Osteocyte (in vitro differentiated cells): Measurements from ENCODE around the gene B4GALT1. TPM values are rescaled to one million over a fixed set of nuclear protein-coding genes. Genes with fewer than 3 reads are reported as not detected.

Experiments used
- DNase-seq: peaks from one replicate; pipeline ENCODE4 v3.0.0; 2021; ENCODE audit warnings: mixed read lengths; ENCODE audit not compliant: unreplicated experiment; ENCODE audit errors: extremely low spot score
- H3K27ac Mint-ChIP-seq: one replicate; pipeline ENCODE4 v1.8.0; 2021; ENCODE audit warnings: mild to moderate bottlenecking, mixed read lengths; ENCODE audit not compliant: unreplicated experiment
- H3K27me3 Mint-ChIP-seq: one replicate; pipeline ENCODE4 v1.8.0; 2021; ENCODE audit warnings: mixed read lengths; ENCODE audit not compliant: unreplicated experiment
- H3K36me3 Mint-ChIP-seq: one replicate; pipeline ENCODE4 v1.8.0; 2021; ENCODE audit warnings: mixed read lengths; ENCODE audit not compliant: unreplicated experiment
- H3K4me1 Mint-ChIP-seq: one replicate; pipeline ENCODE4 v1.8.0; 2021; ENCODE audit warnings: mixed read lengths; ENCODE audit not compliant: unreplicated experiment
- H3K4me3 Mint-ChIP-seq: one replicate; pipeline ENCODE4 v1.8.0; 2021; ENCODE audit warnings: mild to moderate bottlenecking, moderate library complexity, mixed read lengths; ENCODE audit not compliant: unreplicated experiment
- H3K9me3 Mint-ChIP-seq: one replicate; pipeline ENCODE4 v1.8.0; 2021; ENCODE audit warnings: mixed read lengths; ENCODE audit not compliant: unreplicated experiment
- total RNA-seq: library from RNA; stranded (reverse); gene quantifications from 2 replicates; pipeline ENCODE4 v1.2.1, GENCODE V29; 2021
- TF ChIP-seq, protein P1 (sequence below): fragments of 200-600 bp; sonication (generic); IDR thresholded peaks from 2 replicates; pipeline ENCODE4 v1.5.0; 2021; ENCODE audit warnings: antibody characterized with exemption, mild to moderate bottlenecking, moderate library complexity

B4GALT1 gene
- total RNA-seq, 1 donor from 2014 or later: 40.9 TPM

DNA sequence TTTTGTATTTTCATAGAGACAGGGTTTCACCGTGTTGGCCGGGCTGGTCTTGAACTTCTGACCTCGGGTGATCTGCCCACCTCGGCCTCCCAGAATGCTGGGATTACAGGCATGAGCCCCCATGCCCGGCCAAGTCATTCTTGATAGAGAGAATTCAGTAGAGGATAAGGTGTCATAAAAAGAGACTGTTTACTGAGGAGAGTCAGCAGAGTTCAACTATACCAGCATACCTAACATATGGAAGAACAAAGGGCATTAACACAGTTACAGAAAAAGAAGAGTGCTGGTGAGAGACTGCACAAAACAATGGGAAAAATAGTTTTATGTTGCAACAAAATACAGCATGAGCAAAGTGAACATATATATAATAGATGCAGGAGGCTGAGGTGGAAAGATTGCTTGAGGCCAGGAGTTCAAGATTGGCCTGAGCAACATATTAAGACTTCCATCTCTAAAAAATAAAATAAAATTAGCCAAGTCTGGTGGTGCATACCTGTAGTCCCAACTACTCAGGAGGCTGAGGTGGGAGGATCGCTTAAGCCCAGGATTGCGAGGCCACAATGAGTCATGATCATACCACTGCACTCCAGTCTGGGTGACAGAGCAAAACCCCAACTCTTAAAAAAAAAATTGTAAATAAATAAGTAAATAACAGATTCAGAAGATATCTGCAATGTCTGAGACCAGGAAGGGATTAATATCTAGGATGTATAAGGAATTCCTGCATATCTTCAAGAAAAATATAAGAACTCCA, 19.5 kb downstream of the B4GALT1 start:
- no peaks in the 10 kb centered on the region for H3K36me3 Mint-ChIP-seq
- peaks cover 36% of the 10 kb centered on the region for H3K4me1 Mint-ChIP-seq
- TF ChIP-seq, protein P1, sequence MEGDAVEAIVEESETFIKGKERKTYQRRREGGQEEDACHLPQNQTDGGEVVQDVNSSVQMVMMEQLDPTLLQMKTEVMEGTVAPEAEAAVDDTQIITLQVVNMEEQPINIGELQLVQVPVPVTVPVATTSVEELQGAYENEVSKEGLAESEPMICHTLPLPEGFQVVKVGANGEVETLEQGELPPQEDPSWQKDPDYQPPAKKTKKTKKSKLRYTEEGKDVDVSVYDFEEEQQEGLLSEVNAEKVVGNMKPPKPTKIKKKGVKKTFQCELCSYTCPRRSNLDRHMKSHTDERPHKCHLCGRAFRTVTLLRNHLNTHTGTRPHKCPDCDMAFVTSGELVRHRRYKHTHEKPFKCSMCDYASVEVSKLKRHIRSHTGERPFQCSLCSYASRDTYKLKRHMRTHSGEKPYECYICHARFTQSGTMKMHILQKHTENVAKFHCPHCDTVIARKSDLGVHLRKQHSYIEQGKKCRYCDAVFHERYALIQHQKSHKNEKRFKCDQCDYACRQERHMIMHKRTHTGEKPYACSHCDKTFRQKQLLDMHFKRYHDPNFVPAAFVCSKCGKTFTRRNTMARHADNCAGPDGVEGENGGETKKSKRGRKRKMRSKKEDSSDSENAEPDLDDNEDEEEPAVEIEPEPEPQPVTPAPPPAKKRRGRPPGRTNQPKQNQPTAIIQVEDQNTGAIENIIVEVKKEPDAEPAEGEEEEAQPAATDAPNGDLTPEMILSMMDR: no peak
- DNase-seq: no peak
- H3K27ac Mint-ChIP-seq: no peak overlapping the region
- H3K9me3 Mint-ChIP-seq: no peaks in the 10 kb centered on the region
- H3K27me3 Mint-ChIP-seq: no peaks in the 10 kb centered on the region
- H3K4me3 Mint-ChIP-seq: no peak overlapping the region

DNA sequence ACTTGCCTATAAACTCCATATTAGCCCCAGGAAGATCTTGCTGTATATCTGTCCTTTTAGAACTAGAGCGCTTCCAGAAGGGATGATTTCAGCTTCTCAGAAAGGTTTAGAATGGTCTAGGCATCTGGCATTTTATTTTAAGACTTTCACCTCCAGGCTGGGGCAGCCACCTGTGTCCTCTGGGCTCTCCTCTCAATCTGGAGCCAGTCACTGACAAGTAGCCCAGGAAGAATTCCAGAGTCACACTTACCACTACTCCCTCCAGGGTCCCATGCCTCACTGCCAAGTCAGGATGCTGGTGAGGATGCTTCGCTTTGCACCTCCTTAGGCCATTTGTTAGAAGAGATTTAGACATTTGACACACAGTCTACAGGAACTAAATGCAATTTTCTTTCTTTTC, 20.8 kb downstream of the B4GALT1 start:
- H3K4me3 Mint-ChIP-seq: no peak overlapping the region
- TF ChIP-seq, protein P1: no peak
- DNase-seq: no peak
- peaks cover 1% of the 10 kb centered on the region for H3K36me3 Mint-ChIP-seq
- H3K9me3 Mint-ChIP-seq: no peaks in the 10 kb centered on the region
- no peak overlapping the region for H3K27ac Mint-ChIP-seq
- H3K27me3 Mint-ChIP-seq: no peaks in the 10 kb centered on the region
- H3K4me1 Mint-ChIP-seq: peaks cover 37% of the 10 kb centered on the region

DNA sequence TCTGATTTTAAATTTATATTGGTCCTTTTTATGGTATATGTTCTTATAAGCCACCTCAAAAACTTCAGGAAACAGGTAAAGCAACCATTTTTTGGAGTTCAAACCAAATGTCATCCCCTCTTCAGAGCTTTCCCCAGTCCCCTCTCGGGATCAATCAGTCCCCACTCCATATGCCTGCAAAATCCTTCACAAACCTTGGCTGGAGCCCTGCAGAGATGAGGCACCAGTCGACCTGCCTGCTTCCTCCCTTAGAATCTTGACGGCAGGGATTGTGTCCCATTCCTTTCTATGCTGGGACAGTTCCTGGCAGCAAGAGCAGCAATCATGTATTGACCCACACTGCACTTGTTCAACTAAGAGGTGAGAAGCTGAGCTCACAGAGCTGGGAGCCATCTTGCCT, 22.6 kb downstream of the B4GALT1 start:
- H3K36me3 Mint-ChIP-seq: peaks cover 1% of the 10 kb centered on the region
- peaks cover 45% of the 10 kb centered on the region for H3K4me1 Mint-ChIP-seq
- H3K9me3 Mint-ChIP-seq: no peaks in the 10 kb centered on the region
- TF ChIP-seq, protein P1: no peak
- H3K4me3 Mint-ChIP-seq: no peak overlapping the region
- DNase-seq: no peak
- no peaks in the 10 kb centered on the region for H3K27me3 Mint-ChIP-seq
- H3K27ac Mint-ChIP-seq: no peak overlapping the region

DNA sequence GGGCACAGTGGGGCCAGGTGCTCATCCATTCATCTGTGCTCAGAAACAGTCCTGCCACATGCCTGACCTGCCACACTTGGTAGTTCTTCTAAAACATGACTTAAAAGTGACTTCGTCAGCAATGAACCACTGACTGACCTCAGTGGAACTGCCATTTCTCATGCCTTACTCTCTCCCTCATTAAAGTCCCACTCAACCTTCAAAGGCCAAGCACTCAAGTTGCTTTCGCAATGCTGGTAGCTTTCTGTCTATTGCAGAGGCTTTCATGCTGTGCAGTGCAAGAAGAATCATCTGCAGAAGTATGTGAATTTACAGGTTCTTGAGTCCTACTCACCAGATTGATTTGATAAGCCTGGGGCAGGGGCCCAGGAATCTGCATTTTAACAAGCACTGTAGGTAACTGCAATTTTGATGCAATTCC, 23.9 kb downstream of the B4GALT1 start:
- no peaks in the 10 kb centered on the region for H3K27me3 Mint-ChIP-seq
- TF ChIP-seq, protein P1: no peak
- no peak for DNase-seq
- H3K36me3 Mint-ChIP-seq: peaks cover 1% of the 10 kb centered on the region
- no peak overlapping the region for H3K27ac Mint-ChIP-seq
- H3K4me1 Mint-ChIP-seq: peaks cover 48% of the 10 kb centered on the region
- H3K9me3 Mint-ChIP-seq: no peaks in the 10 kb centered on the region
- no peak overlapping the region for H3K4me3 Mint-ChIP-seq

DNA sequence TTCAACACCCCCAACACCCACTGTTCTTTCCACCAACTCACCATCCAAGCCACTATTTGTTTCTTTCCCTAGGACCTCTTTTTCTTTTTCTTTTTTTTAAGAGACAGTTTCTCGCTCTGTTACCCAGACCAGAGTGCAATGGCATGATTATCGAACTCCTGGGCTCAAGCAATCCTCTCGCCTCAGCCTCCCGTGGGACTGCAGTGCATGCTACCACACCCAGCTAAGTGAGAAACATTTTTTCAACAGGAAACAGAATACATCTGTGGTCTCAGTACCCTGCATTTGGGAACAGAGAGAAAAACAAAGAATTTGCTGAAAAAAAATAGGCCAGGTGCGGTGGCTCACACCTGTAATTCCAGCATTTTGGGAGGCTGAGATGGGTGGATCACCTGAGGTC, 24.6 kb downstream of the B4GALT1 start:
- no peak overlapping the region for H3K27ac Mint-ChIP-seq
- H3K36me3 Mint-ChIP-seq: peaks cover 1% of the 10 kb centered on the region
- H3K27me3 Mint-ChIP-seq: no peaks in the 10 kb centered on the region
- TF ChIP-seq, protein P1: no peak
- H3K4me1 Mint-ChIP-seq: peaks cover 45% of the 10 kb centered on the region
- no peaks in the 10 kb centered on the region for H3K9me3 Mint-ChIP-seq
- DNase-seq: no peak
- H3K4me3 Mint-ChIP-seq: no peak overlapping the region
